HG02970 (cell line): ENCODE data around the gene SPTLC3.

ENCODE experiments used
- ATAC-seq: cut with Tn5 transposase; IDR thresholded peaks from one replicate; pipeline ENCODE4 v1.9.1; 2021; ENCODE audit warnings: mild to moderate bottlenecking, moderate library complexity, moderate number of reproducible peaks; ENCODE audit not compliant: unreplicated experiment, low FRiP score

SPTLC3 gene

GRCh38 chr20:13028673-13029072 lies 19.9 kb downstream of the SPTLC3 start:
- no peak for ATAC-seq

DNA sequence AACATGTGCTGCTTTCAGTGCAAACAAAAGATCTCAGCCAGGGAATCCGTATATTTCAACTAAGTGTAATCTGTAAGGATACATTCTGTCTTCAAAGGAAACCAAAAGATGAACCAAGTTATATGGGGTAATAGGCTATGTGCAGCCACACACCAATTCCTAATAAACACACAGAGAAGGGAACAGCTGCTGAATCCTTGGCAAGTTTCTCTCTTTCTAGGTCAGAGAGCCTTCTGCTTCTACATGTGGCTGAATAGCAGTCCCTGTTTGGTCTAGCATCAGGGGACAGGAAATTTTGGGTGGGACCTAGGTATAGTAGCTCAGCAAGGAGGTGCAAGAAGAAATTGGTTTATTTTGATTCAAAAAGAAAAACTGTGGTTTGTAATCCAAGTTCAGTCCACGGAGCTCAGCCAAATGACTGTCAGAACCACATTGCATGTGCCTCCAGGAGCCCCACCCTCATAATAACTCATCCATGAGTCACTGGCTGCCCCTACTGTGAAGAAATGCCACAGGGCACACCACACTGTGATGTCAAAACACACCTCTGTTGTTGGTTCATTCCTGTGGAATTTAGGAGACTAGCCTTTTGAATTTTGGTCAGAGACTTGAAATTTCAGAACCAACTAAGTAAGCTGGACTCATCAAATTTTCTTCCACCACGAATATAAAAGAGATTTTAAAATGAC lies 21.1 kb downstream of the SPTLC3 start:
- ATAC-seq, result no peak

DNA sequence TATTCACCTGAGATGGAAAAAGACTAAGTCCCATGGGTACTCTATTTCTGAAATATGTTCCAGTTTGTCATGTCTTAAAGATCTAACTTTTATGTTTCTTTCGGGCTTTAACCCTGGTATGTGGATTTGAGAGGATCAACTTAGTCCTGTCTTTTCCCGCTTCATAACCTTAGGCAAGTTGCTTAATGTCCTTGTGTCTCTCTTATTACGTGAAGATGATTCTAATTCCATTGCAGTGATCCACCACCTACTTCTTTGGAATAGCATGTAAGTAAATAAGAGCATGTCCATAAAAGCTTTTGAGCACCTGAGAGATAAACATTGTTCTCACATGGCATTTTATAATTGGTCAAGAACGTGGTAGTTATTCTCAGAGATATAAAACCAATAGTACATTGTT lies 23.0 kb downstream of the SPTLC3 start:
- no peak for ATAC-seq

- ATAC-seq, result no peak
These were observed 25.3 kb downstream of the SPTLC3 start for GRCh38 chr20:13034115-13034514.

GRCh38 chr20:13034936-13035335 lies 26.2 kb downstream of the SPTLC3 start:
- ATAC-seq, result no peak

DNA sequence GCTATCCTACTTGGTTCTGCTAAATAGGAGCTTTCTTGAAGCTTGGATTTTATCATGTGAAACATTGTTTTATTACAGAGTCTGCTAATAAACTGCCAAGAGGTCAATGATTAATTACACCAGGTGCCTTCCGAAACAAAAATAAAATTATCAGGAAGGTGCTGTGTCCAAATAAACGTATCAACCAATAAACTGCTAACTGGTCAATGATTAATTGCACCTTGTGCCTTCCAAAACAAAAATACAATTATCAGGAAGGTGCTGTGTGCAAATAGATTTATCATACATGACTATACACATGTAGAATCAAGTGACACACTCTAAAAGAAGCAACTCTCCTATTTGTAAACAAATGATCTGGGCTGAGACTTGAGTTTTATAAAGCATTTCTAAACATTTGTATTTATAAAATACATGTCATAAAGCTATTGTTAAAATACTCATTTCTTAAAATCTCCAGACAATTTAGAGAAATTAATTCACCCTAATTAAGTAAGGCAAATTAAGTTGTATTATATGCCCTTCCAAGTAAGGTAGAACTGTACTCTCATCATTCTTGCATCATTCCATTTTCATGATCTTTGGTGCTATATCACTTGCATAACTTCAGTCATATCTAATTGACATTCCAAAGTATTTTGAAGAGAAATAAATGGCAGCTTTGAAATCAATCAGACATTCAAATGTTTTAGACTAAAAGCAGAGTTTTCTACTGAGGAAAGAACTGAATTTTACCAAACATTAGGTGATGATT lies 26.8 kb downstream of the SPTLC3 start:
- ATAC-seq, result no peak

GRCh38 chr20:13037727-13038126 lies 29.0 kb downstream of the SPTLC3 start:
- no peak for ATAC-seq

DNA sequence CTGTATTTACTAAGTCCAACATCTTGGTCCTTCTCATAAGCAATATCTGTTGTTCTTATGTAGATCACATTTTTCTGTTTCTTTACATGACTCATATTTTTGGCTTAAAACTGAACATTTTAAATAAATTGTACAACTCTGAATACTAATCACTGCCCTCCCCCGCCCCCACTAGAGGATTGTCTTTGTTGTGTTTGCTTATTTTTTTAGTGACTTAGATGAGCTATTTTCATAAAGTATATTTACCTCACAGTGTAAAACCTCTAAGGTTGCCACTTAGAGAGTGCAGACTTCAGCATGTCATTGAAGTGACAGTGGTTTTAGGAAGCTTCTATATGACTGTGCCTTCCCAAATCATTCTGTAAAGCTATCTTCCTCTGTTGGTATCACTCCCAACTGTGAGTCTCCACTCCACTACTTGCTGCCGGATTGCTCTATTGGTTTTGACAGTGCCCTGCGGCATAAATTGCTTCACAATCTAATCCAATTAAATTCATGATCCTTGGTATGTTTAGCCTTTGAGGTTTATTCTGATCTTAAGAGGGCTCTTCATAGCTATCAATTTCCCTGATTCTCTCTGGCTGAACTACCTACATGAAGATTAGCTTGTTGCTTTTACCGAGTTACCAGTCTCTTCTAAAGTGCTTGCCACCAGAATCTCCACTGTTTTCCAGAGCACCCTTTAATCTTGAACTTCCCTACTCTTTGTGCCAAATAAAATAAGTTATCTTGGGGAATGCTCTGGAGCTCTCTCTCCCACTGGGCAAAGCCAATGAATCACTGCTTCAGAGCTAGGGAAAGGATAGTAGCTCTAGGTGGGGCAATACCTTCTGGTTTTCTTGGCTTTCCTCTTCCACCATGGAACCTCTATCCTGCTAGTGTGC lies 33.0 kb downstream of the SPTLC3 start:
- ATAC-seq, result no peak

GRCh38 chr20:13042458-13042794 lies 33.7 kb downstream of the SPTLC3 start:
- no peak for ATAC-seq

GRCh38 chr20:13046409-13046808 lies 37.6 kb downstream of the SPTLC3 start:
- no peak for ATAC-seq

GRCh38 chr20:13054011-13054410 lies 45.2 kb downstream of the SPTLC3 start:
- no peak for ATAC-seq

DNA sequence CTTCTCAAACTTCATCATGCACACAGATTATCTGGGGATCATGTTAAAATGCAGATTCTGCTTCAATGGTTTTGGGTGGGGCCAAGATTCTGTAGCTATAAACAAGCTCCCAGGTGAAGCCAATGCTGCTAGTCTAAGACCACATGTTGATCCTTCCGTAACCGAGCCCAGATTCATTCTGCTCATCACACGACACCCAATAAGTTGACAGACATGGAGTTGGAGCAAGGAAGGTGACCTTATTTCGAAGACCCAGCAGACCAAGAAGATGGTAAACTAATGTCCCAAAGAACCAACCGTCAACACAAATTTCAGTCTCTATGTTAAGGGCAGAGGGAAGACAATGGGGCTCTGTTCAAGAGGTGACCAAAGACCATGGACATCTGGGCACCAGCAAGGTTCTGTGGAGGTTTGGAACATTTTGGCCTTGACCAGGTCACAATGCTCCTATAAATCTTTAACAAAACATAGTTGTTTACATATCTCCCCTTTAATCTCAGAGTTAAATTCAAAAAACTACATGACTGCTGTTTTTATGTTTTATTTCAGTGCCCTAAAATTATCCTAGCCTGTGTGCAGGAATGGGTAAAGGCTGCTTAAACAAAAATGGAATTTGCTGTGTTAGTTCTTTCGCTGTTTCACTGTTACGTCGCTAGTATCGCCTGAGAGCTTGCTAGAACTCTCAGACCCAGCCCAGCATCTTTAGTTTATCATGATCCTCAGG lies 50.1 kb downstream of the SPTLC3 start:
- no peak for ATAC-seq

GRCh38 chr20:13059398-13060136 lies 50.8 kb downstream of the SPTLC3 start:
- ATAC-seq, result no peak

DNA sequence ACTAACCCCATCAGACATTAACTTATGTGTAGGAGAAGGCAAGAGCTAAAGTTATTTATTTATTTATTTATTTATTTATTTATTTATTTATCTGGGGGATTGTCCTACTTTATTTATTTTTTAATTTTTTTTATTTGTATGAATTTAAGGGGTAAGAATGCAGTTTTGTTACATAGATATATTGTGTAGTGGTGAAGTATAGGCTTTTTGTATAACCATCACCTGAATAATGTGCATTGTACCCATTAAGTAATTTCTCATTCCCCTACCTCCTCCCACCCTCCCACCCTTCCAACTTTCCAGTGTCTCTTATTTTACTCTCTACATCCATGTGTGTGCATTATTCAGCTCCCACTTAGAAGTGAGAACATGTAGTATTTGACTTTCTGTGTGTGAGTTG lies 51.6 kb downstream of the SPTLC3 start:
- ATAC-seq, result no peak

- no peak for ATAC-seq
These were observed 52.6 kb downstream of the SPTLC3 start for GRCh38 chr20:13061381-13061780.

DNA sequence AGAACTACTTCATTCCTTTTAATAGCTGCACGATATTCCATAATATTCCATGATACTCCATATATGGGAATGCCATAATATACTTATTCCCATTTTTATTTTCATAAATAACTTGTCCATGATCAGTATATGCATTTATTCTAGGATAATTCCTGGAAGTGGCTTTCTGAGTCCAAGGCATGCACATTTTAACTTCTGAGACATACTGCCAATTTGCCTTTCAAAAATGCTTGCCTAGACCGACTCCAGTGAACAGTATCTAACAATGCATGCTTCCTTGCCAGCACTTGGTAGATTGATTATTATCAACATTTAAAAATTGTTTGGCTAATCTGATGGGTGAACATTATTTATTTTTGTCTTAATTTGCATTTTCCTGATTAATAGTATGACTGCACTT lies 54.0 kb downstream of the SPTLC3 start:
- no peak for ATAC-seq

DNA sequence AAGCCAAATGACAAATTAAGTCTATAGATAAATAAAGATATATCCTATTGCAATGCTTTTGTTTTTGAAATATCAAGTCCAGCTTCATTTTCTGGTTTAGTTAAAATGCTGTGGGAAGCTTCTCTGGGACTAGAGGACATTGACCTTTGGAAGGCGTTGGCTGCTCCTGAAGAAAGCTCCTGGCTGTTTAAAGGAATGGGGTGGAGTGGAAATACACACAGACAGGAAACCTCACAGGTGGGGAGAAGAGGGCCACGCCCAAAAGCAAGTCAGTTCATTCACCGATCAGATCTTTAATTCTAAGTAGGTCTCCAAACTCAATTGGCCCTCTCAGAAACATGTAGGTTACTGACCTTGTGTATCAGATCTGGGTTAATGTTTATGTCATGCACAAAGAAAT lies 59.6 kb downstream of the SPTLC3 start:
- ATAC-seq, result no peak

DNA sequence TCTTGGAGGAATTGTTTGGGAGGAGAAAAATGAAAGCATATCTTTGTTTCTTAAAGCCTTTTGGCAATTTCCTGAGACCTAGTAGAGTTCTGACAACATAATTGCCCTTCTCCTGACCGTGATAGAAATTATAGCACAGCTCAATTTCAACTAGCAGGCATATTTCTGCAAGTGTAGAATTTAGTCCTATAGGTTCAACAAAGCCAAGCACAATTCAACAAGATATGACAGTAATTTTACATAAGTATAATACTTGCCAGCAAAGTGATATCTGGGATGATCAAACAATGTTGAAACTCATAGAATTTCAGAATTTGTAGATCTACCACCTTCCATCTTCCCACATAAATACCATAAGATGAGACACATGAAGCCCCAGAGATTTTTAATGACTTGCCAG lies 73.1 kb downstream of the SPTLC3 start:
- no peak for ATAC-seq

- no peak for ATAC-seq
These were observed 73.6 kb downstream of the SPTLC3 start for GRCh38 chr20:13082378-13082777.

DNA sequence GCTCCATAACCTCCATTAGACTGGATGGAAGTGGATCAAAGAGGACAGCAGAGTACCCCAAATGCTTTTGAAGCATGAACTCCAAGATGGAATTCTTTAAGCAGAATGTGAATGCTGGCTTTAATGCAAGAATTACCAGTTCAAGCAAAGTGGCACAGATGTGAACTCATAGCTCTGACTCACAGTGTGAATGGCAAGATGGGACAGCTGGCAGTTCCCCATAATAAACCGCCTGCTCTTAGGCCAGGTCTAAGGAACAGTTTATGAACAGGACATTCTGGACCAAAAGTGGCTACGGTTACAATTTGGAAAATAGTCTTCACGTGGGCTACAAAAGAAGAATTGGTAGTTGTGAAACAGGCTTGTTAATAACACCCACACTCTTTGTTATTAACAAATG lies 76.5 kb downstream of the SPTLC3 start:
- no peak for ATAC-seq
